BJ (cell line): ENCODE results near the gene ZNF419. TPM values are rescaled to one million over a fixed set of nuclear protein-coding genes. Genes with fewer than 3 reads are reported as not detected.
"Not testable (repeated sequence)": the region's sequence is repeated elsewhere in the genome, so short reads cannot be mapped to it uniquely, and the experiment has no call there.

Experiments
- CTCF ChIA-PET: fragments of 350-600 bp; formaldehyde crosslinking; extraction: SDS; loops from one replicate; lab custom pipeline; 2021; ENCODE audit warnings: antibody characterized with exemption, inconsistent platforms; lab: Yijun Ruan, JAX
- POLR2A ChIA-PET: fragments of 300-600 bp; sonication (Branson Sonifier 250); formaldehyde crosslinking; extraction: SDS; loops from one replicate; lab custom pipeline; 2021; ENCODE audit warnings: antibody characterized with exemption; lab: Charles Lee
- DNase-seq: peaks from one replicate; pipeline ENCODE4 v3.0.0-alpha.2; 2011; ENCODE audit warnings: low read depth
- H3K27me3 ChIP-seq: 2 replicates; pipeline ENCODE4 v1.6.0; 2011; ENCODE audit warnings: low read length; ENCODE audit not compliant: control insufficient read depth, insufficient read depth
- H3K36me3 ChIP-seq: 2 replicates; pipeline ENCODE4 v1.5.1; 2011; ENCODE audit warnings: low read length; ENCODE audit not compliant: control insufficient read depth, insufficient read depth
- H3K4me3 ChIP-seq: 2 replicates; pipeline ENCODE4 v1.5.1; 2011; ENCODE audit warnings: low read depth, mild to moderate bottlenecking, control low read depth, low read length
- CTCF ChIP-seq: IDR thresholded peaks from 2 replicates; pipeline ENCODE4 v1.5.1; 2011; ENCODE audit warnings: low read depth, mild to moderate bottlenecking, control low read depth, inconsistent platforms, low read length, moderate library complexity; ENCODE audit not compliant: insufficient read depth
- polyA minus RNA-seq: library from RNA; depleted of rRNA, polyadenylated mRNA; stranded (reverse); fragments of >200 nt; gene quantifications from 2 replicates; pipeline ENCODE4 v1.2.3, GENCODE V29; 2011; rRNA and poly(A)+ RNA removed
- polyA plus RNA-seq: library from polyadenylated mRNA; depleted of rRNA; stranded (reverse); fragments of >200 nt; gene quantifications from 2 replicates; pipeline ENCODE4 v1.2.3, GENCODE V29; 2011; rRNA removed

ZNF419 gene
- polyA plus RNA-seq (8.8 and 11.0 TPM in 2 replicates), polyA minus RNA-seq (8.9 and 11.7 TPM in 2 replicates)

GRCh38 chr19:57487477-57488298 is at the start of gene ZNF419:
ZNF419 (plus strand) TSS chr19:57487750; CDS start chr19:57487951, 201 bp downstream.
- POLR2A ChIA-PET, result interaction anchor here (0.7 kb wide), 1 partner anchor 10 kb away, joined by 4 read pairs; the partner anchor contains the start of gene ZNF772
- H3K4me3 ChIP-seq, result peak within 1 kb of the TSS; percentile 98
- CTCF ChIA-PET, result interaction anchor here (0.9 kb wide), 1 partner anchor 10 kb away, joined by 3 read pairs; the partner anchor contains the start of gene ZNF772
- DNase-seq, result peak; percentile 47
- TF ChIP-seq CTCF, result 0 out of 2 replicates have a peak, but pooled peaks have one; percentile 11
- H3K27me3 ChIP-seq, H3K36me3 ChIP-seq: not testable (repeated sequence)

GRCh38 chr19:57437931-57438330 is 49.6 kb upstream of the ZNF419 start:
- ChIA-PET CTCF (no interaction called here), POLR2A (no interaction called here)
- no peak for DNase-seq
- no peaks in the 10 kb centered on the region; the same call in 1 of the 2 replicates for H3K36me3 ChIP-seq
- no peak overlapping the region for H3K4me3 ChIP-seq
- no peaks in the 10 kb centered on the region for H3K27me3 ChIP-seq
- TF ChIP-seq CTCF, result no peak

GRCh38 chr19:57438925-57439324 is 48.6 kb upstream of the ZNF419 start:
- ChIA-PET POLR2A (no interaction called here), CTCF (no interaction called here)
- no peaks in the 10 kb centered on the region for H3K27me3 ChIP-seq
- no peak overlapping the region for H3K4me3 ChIP-seq
- TF ChIP-seq CTCF, result no peak
- H3K36me3 ChIP-seq, result no peaks in the 10 kb centered on the region; the same call in none of the 2 replicates
- no peak for DNase-seq

- TF ChIP-seq CTCF, result no peak
- no peak overlapping the region for H3K4me3 ChIP-seq
- ChIA-PET CTCF (interaction anchor here (0.7 kb wide), 1 partner anchor 351 kb away, joined by 3 read pairs; no protein-coding TSS in a partner anchor), POLR2A (no interaction called here)
- H3K36me3 ChIP-seq, result no peaks in the 10 kb centered on the region; the same call in none of the 2 replicates
- no peaks in the 10 kb centered on the region for H3K27me3 ChIP-seq
- no peak for DNase-seq
Measured at GRCh38 chr19:57441979-57442752, 45.4 kb upstream of the ZNF419 start.
